NT2/D1 (cell line): ENCODE measurements around the gene MAN1A2.

ENCODE experiments used
- SUZ12 ChIP-seq: IDR thresholded peaks from 2 replicates; pipeline ENCODE4 v1.6.1; 2011; ENCODE audit not compliant: insufficient read length, insufficient read depth; ENCODE audit errors: extremely low read depth
- YY1 ChIP-seq: IDR thresholded peaks from 2 replicates; pipeline ENCODE4 v1.6.1; 2011; ENCODE audit not compliant: insufficient read length, insufficient read depth
- ZNF274 ChIP-seq: IDR thresholded peaks from 2 replicates; pipeline ENCODE4 v1.6.1; 2011; ENCODE audit warnings: mild to moderate bottlenecking, low read depth, low read length

- TF ChIP-seq ZNF274 (no peak), YY1 (no peak), SUZ12 (no peak)
Observed at GRCh38 chr1:117370509-117370908, 3.3 kb downstream of the MAN1A2 start.
